Retina (tissue), 1 donor: ENCODE measurements around the gene PLD1.
"Not testable (repeated sequence)": the region's sequence is repeated elsewhere in the genome, so short reads cannot be mapped to it uniquely, and the experiment has no call there.

Source experiments
- DNase-seq: peaks from one replicate; pipeline ENCODE4 v3.0.0-alpha.2; 2016

The PLD1 gene

DNA sequence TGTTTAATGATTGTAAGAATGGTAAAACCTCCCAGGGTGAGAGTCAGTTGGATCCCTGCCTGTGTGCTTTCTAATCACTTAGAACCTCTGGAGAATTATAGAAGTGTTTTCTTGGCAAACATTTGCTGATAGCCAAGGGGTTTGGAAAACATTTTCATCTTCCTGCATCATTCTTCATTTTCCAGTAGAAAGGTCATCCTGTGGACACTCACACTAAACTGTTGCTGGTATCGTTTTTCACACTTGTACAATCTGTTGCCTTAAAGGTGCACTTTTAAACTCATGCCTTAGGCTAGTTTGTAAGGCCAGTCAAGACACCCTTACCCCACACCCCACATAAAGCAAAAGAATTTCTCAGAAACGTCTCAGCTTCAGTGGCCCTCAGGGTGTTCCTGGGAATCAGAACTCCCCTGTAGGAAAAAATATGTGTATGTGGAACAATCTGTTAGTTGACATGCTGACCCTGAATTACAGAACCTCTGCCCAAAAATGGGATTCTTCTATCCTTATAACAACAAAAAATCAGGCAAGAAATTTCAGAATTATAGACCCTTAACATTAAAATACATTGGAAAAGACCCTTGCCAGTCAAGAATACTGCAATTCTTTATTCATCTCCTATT, 5.8 kb upstream of the PLD1 start:
- DNase-seq, result no peak

DNA sequence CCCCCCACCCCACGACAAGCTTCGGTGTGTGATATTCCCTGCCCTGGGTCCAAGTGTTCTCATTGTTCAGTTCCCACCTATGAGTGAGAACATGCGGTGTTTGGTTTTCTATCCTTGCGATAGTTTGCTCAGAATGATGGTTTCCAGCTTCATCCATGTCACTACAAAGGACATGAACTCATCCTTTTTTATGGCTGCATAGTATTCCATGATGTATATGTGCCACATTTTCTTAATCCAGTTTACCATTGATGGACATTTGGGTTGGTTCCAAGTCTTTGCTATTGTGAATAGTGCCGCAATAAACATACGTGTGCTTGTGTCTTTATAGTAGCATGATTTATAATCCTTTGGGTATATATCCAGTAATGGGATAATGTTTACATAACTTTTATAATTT, 4.4 kb upstream of the PLD1 start:
- DNase-seq, result not testable (repeated sequence)

- no peak for DNase-seq
These were observed 3.7 kb upstream of the PLD1 start for GRCh38 chr3:171813897-171814460.

DNA sequence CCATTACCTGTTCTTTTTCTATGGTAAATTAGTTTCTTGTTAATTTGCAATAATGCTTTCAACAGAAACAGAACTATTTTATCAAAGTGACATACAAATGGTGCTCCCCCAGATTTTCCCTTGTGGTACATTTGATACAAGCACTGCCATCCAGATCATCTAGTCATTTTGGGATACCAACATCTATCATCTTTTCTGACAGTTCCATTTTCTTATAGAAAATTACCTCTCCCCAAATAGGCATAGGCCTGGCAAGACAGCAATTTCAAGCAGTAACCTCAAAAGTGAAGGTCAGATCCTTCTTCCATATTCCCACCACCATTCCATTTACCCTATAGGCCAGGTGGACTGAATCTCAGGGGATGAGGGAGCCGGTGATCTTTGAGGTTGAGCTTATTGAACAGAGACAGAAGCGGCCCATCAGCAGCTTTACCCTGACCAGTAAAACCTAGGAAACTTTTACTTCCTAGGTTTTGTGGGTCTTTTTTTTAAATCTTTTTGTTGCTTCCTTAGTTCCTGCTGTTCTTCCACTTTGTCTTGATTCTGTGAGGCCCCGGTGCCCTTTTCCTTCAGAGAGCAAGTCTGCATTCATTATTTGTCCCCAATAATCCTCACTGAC, 3.1 kb upstream of the PLD1 start:
- no peak for DNase-seq

DNA sequence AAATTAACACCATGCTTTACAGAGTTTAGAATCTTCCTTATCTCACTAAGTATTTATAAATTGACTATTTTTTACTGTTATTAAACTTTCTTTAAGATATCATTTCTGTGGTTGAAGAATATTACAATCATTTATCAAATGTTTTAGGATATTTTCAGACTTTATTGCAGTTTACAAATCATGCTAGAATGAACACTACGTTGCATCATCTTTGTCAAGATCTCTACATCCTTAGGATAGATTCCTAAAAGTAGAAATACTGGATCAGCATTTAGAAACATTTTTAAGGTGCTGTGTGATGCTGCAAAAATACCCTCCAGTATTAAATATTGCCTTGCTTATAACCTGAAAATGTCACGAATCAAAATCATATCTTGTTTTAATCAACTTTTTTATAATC, 2.5 kb upstream of the PLD1 start:
- DNase-seq, result no peak

DNA sequence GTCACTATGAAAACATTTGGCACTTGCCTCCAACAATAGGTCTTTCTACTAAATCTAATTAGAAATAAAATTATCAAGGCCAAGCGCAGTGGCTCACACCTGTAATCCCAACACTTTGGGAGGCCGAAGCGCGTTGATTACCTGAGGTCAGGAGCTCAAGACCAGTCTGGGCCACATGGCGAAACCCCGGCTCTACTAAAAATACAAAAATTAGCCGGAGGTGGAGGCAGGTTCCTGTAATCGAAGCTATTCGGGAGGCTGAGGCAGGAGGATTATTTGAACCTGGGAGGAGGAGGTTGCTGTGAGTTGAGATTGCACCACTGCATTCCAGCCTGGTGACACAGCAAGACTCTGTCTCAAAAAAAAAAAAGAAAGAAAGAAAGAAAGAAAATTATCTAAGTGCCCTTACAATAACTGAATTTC, 1.6 kb upstream of the PLD1 start:
- no peak for DNase-seq

- DNase-seq, result no peak
These were observed 1.1 kb upstream of the PLD1 start for GRCh38 chr3:171811295-171811912.

DNA sequence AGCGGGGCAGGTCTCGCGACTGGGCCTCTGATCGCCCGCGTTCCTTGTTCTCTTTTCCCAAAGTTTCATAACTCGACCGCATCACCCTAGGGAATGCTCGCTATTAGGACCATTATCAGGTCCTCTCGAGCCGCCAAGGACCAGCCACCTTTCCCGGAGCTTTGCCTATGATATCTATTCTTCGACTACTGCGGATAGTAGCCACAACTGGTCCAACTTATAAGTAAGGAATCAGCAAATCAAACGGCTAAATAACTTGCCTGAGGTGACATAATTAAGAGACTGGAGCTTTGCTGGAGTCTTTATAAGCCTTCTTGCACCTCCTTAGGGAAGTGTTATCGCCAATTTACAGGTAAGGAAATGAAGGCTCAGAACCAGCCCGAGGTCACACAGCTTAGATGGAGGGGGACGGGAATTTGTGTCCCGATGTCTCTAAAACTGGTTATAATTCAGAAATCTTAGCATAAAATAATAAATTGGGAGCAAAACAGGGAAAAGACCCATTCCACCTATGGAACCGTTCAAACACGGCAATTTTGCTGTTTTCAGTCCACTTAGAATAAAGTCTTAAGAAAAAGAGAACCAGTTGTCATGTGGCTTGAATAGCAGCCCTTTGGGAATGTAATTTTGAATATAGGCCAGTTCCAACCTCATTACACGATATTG, 479 bp upstream of the PLD1 start:
- no peak for DNase-seq

GRCh38 chr3:171809611-171809860, 747 bp downstream of the PLD1 start:
- DNase-seq, result no peak

DNA sequence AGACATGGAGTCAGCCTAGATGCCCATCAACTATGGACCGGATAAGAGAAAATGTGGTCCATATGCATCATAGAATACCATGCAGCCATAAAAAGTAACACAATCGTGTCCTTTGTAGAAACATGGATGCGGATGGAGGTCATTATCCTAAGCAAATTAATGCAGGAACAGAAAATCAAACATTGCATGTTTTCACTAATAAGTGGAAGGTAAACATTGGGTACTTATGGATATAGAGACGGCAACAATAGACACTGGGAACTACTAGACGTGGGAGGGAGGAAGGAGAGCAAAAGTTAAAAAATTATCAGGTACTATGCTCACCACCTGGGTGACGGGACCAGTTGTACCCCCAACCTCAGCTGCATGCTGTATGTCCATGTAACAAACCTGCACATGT, 2.5 kb downstream of the PLD1 start:
- no peak for DNase-seq

- no peak for DNase-seq
These were observed 3.1 kb downstream of the PLD1 start for GRCh38 chr3:171807129-171807675.

DNA sequence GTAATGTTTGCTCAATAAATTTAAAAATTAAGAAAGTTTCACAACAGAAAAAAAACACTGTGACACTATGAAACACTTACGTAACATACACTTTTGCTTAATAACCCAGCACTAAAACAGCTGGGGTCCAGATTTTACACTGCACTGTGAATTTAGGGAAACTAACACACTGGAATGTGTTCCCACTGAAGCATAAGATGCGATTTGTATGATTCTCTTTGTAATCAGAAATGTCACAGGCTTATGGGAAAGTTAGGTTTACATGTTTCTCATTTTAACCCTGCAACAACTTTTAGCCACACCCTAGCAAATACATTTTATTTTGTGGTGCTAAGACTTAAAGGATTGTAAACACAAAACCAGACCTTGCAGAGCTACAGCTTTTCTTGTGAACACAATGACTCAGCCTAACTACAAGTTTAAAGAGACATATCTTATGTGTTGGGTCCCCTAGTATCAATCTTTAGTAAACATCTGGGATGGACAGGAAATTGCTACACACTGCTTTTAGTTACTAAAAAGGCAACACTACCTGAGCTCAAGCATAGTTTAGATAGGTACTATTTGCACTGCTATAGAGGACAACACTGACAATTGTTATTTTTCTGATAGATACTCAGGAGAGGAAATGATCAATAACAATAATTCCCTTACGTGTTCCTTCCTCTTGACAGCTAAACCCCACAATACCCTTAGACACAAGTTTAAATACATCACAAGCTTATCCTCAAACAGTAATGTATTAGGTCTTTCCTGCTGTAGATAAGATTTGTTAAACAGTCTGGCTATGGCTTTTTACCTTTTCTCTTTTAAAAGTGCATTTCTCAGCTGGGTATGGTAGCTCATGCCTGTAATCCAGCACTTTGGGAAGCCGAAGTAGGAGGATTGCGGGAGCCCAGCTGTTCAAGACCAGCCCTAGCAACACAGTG, 3.8 kb downstream of the PLD1 start:
- no peak for DNase-seq

DNA sequence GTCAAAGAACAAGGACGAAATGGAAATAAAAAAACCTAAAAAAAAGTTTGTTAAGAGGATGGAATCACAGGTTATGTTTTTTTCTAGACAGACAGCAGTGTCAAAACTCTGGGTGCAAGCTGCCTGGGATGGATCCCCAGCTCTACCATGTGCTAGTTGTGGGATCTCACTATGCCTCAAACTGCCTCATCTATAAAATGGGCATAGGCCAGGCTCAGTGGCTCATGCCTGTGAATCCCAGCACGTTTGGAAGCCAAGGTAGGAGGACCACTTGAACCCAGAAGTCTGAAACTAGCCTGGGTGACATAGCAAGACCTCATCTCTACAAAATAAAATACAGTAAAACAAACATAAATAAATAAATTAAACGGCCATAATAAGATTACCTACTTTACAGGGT, 4.6 kb downstream of the PLD1 start:
- DNase-seq, result no peak

DNA sequence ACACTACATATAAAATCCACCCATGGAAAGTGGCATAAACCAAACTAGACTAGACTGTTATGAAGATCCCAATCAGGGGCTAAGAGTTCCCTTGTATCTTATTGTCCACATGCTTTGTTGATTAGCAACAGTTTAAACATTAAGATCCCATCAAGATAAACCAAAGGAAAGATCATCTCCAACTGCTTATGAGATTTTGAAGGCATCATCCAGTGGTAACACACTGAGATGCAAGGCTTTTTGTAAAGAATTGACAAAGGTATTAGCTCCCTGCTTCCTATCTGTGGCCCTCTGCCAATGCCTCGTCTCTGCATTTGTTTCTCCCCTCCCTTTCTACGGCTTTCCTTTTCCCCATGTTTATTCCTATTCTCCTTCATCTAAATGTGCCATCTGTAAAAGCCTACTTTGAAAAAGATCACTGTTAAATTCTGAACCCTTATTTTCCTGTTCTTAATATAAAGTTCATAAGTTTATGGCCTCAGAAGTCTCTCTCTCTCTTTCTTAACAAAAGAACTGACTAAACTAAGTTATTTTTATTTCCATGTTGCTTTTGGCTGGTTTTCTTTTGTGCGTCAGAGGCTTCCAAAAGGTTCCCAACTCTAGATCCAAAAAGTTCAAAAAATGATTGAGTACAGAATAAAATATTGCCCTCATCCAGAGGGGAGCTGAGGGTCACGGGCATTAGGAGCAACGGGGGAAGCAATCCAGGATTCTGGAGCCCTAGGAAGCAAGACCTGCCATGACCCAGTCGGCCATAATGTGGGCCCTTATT, 5.5 kb downstream of the PLD1 start:
- DNase-seq, result no peak

DNA sequence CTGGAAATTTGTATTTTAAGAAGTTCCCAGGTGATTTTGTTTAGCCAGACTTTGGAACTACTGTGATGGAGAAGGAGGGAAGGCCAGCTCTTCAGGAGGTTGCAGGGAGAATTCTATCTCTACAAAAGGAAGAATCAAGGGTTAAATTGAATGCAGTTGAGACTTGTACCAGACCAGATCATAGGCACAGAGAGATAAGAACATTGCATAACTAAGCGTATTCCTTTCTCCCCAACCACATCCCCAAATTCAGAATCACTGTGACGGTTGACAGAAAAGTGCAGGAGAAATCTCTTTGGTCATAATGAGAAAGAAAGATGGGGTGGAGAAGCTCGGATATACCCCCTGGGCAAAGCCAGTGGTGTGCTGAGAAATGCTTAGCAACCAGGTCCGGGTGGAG, 7.2 kb downstream of the PLD1 start:
- DNase-seq, result no peak

GRCh38 chr3:171802590-171802956, 7.7 kb downstream of the PLD1 start:
- DNase-seq, result no peak

- no peak for DNase-seq
These were observed 8.3 kb downstream of the PLD1 start for GRCh38 chr3:171801738-171802589.

DNA sequence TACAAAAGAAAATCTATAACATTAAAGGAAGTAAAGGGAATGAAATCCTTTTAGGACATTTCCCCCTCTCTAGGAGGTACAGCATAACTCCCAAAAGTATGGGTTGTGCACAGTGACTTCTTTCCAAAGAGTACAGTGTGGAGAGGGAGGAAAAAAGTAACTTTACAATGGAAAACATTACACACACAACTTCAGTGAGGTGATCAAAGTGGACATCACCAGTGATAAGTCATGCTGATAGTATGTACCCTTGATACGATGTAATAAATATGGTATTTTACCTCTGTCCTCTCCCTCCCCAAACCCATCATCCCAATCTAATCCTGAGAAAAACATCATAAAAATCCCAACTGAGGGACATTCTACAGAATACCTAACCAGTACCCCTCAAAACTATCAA, 10.8 kb downstream of the PLD1 start:
- DNase-seq, result no peak

GRCh38 chr3:171797873-171798272, 12.4 kb downstream of the PLD1 start:
- no peak for DNase-seq

DNA sequence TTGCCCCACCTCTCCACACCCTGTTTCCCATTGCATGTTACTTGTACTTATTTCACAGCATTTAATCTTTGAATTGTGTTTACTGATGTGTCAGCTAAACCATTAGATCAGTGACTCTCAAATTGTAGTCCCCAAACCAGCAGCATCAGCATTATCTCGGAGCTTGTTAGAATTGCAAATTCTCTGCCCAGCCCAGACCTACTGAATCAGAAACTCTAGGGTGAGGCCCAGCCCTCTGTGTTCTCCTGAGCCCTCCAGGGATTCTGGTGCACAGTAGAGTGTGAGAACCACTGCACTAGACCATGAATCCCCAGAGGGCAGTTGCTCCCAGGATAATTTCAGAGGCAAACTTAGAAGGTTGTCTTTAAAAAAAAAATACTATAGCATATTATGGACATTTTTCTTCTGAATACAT, 13.0 kb downstream of the PLD1 start:
- DNase-seq, result no peak
